ENCODE data around the gene PHKA1.
"Not testable (repeated sequence)": the region's sequence is repeated elsewhere in the genome, so short reads cannot be mapped to it uniquely, and the experiment has no call there.

Gene PHKA1

GRCh38 chrX:72669508-72669907 lies 44.6 kb downstream of the PHKA1 start:
- not testable (repeated sequence) for DNase-seq (ENCODE audit: low read depth in 2 of 2)

- no peak for DNase-seq (ENCODE audit: low read depth in 2 of 2)
These were observed 47.7 kb downstream of the PHKA1 start for GRCh38 chrX:72666451-72666850.

GRCh38 chrX:72663737-72664136 lies 50.4 kb downstream of the PHKA1 start:
- DNase-seq (ENCODE audit: low read depth in 2 of 2): no peak

- DNase-seq (ENCODE audit: low read depth in 2 of 2): no peak
These were observed 51.9 kb downstream of the PHKA1 start for GRCh38 chrX:72662020-72662747.

GRCh38 chrX:72659723-72660122 lies 54.4 kb downstream of the PHKA1 start:
- no peak for DNase-seq (ENCODE audit: low read depth in 2 of 2)

- DNase-seq (ENCODE audit: low read depth in 2 of 2): no peak
These were observed 62.0 kb downstream of the PHKA1 start for GRCh38 chrX:72652082-72652481.

GRCh38 chrX:72644946-72645345 lies 69.2 kb downstream of the PHKA1 start:
- no peak for DNase-seq (ENCODE audit: low read depth in 2 of 2)

- DNase-seq (ENCODE audit: low read depth in 2 of 2): no peak
These were observed 72.5 kb downstream of the PHKA1 start for GRCh38 chrX:72641611-72642010.

GRCh38 chrX:72635930-72636329 lies 78.2 kb downstream of the PHKA1 start:
- DNase-seq (ENCODE audit: low read depth in 2 of 2): no peak

GRCh38 chrX:72634331-72634730 lies 79.8 kb downstream of the PHKA1 start:
- DNase-seq (ENCODE audit: low read depth in 2 of 2): no peak

GRCh38 chrX:72630185-72630584 lies 83.9 kb downstream of the PHKA1 start:
- DNase-seq (ENCODE audit: low read depth in 2 of 2): no peak

- no peak for DNase-seq (ENCODE audit: low read depth in 2 of 2)
These were observed 89.9 kb downstream of the PHKA1 start for GRCh38 chrX:72624194-72624593.

GRCh38 chrX:72621625-72622485 lies 92.3 kb downstream of the PHKA1 start:
- no peak for DNase-seq (ENCODE audit: low read depth in 2 of 2)

GRCh38 chrX:72621163-72621562 lies 92.9 kb downstream of the PHKA1 start:
- DNase-seq (ENCODE audit: low read depth in 2 of 2): no peak

GRCh38 chrX:72620550-72621145 lies 93.5 kb downstream of the PHKA1 start:
- no peak for DNase-seq (ENCODE audit: low read depth in 2 of 2)

GRCh38 chrX:72609313-72609712 lies 104.8 kb downstream of the PHKA1 start:
- no peak for DNase-seq (ENCODE audit: low read depth in 2 of 2)

GRCh38 chrX:72604705-72605104 lies 109.4 kb downstream of the PHKA1 start:
- no peak for DNase-seq (ENCODE audit: low read depth in 2 of 2)

- DNase-seq (ENCODE audit: low read depth in 2 of 2): no peak
These were observed 110.0 kb downstream of the PHKA1 start for GRCh38 chrX:72604112-72604511.

- not testable (repeated sequence) for DNase-seq (ENCODE audit: low read depth in 2 of 2)
These were observed 123.1 kb downstream of the PHKA1 start for GRCh38 chrX:72591038-72591437.

GRCh38 chrX:72584163-72584562 lies 129.9 kb downstream of the PHKA1 start:
- DNase-seq (ENCODE audit: low read depth in 2 of 2): no peak

GRCh38 chrX:72576141-72576894 lies 137.8 kb downstream of the PHKA1 start:
- DNase-seq (ENCODE audit: low read depth in 2 of 2): no peak

- DNase-seq (ENCODE audit: low read depth in 2 of 2): no peak
These were observed 141.0 kb downstream of the PHKA1 start for GRCh38 chrX:72573158-72573511.
